Measurements from ENCODE around the gene NPDC1. TPM values are rescaled to one million over a fixed set of nuclear protein-coding genes. Genes with fewer than 3 reads are reported as not detected.

The NPDC1 gene
- polyA plus RNA-seq, 1 experiment: 8.9 TPM

GRCh38 chr9:137011907-137012675 is 33.9 kb downstream of the NPDC1 start:
- TF ChIP-seq CTCF (IDR thresholded peaks at IDR 0.05; ENCODE audit: low read depth, low read length): no peak
- POLR2A ChIA-PET: interaction anchor here (0.7 kb wide), 1 partner anchor 63 kb away, joined by 3 read pairs; no protein-coding TSS in a partner anchor
- Histone ChIP-seq H3K4me3 (ENCODE audit: low read depth, low read length) (no peak overlapping the region), H3K27ac (ENCODE audit: low read depth, low read length) (no peak overlapping the region), H3K9me3 (ENCODE audit: control insufficient read depth, insufficient read depth, low read length) (peaks cover 49% of the 10 kb centered on the region), H3K27me3 (ENCODE audit: control insufficient read depth, insufficient read depth, low read length) (no peaks in the 10 kb centered on the region)
- CTCF ChIA-PET: no interaction called here
- DNase-seq (ENCODE audit: low read depth, low spot score): no peak

DNA sequence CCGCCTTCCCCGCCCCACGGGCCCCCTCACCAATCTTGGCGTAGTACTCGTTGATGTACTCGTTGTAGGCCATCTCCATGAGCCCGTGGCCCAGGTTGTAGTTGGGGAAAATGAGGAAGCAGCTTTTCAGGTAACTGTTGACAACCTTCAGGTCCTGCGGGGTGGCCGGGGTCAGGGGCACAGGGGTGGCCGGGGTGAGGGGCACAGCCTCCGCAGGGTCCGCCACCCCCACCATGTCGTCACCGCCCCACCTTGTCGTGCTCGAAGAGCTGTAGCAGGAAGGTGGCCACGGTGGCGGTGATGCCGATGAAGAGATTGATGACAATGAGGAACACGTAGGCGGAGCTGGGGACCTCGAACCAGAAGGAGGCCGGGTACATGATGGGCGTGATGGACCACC is 34.8 kb downstream of the NPDC1 start:
- H3K27ac ChIP-seq (ENCODE audit: low read depth, low read length): no peak overlapping the region
- TF ChIP-seq CTCF (IDR thresholded peaks at IDR 0.05; ENCODE audit: low read depth, low read length): no peak
- POLR2A ChIA-PET: no interaction called here
- DNase-seq (ENCODE audit: low read depth, low spot score): no peak
- CTCF ChIA-PET: no interaction called here
- peaks cover 40% of the 10 kb centered on the region for H3K9me3 ChIP-seq (ENCODE audit: control insufficient read depth, insufficient read depth, low read length)
- H3K4me3 ChIP-seq (ENCODE audit: low read depth, low read length): no peak overlapping the region
- no peaks in the 10 kb centered on the region for H3K27me3 ChIP-seq (ENCODE audit: control insufficient read depth, insufficient read depth, low read length)

GRCh38 chr9:137009938-137010732 is 35.8 kb downstream of the NPDC1 start:
- no peak for TF ChIP-seq CTCF (IDR thresholded peaks at IDR 0.05; ENCODE audit: low read depth, low read length)
- Histone ChIP-seq H3K9me3 (ENCODE audit: control insufficient read depth, insufficient read depth, low read length) (peaks cover 39% of the 10 kb centered on the region; the same call in 1 of the 2 replicates), H3K4me3 (ENCODE audit: low read depth, low read length) (no peak overlapping the region), H3K27ac (ENCODE audit: low read depth, low read length) (no peak overlapping the region), H3K27me3 (ENCODE audit: control insufficient read depth, insufficient read depth, low read length) (no peaks in the 10 kb centered on the region)
- CTCF ChIA-PET: interaction anchor here (0.6 kb wide), 1 partner anchor 170 kb away, joined by 3 read pairs; no protein-coding TSS in a partner anchor
- no peak for DNase-seq (ENCODE audit: low read depth, low spot score)
- POLR2A ChIA-PET: no interaction called here

DNA sequence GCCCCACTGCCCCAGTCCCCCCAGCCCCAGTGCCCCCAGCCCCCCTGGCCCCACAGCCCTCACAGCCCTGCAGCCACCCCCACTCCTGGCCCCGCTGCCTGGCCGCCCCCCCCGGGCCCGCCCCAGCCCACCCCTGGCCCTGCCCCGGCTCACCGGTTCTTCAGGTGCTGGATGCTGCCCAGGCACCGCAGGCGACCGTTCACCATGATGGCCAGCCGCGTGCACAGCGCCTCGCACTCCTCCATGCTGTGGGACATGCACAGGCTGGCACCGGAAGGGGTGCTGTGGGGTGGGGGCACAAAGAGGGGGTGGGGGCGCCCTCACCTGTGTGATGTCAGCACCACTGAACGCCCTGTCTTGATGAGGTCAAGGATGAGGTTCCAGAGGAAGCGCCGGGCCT is 36.8 kb downstream of the NPDC1 start:
- CTCF ChIA-PET: no interaction called here
- Histone ChIP-seq H3K4me3 (ENCODE audit: low read depth, low read length) (no peak overlapping the region), H3K9me3 (ENCODE audit: control insufficient read depth, insufficient read depth, low read length) (peaks cover 30% of the 10 kb centered on the region; the same call in 1 of the 2 replicates), H3K27me3 (ENCODE audit: control insufficient read depth, insufficient read depth, low read length) (no peaks in the 10 kb centered on the region), H3K27ac (ENCODE audit: low read depth, low read length) (no peak overlapping the region)
- no peak for TF ChIP-seq CTCF (IDR thresholded peaks at IDR 0.05; ENCODE audit: low read depth, low read length)
- POLR2A ChIA-PET: no interaction called here
- DNase-seq (ENCODE audit: low read depth, low spot score): no peak

DNA sequence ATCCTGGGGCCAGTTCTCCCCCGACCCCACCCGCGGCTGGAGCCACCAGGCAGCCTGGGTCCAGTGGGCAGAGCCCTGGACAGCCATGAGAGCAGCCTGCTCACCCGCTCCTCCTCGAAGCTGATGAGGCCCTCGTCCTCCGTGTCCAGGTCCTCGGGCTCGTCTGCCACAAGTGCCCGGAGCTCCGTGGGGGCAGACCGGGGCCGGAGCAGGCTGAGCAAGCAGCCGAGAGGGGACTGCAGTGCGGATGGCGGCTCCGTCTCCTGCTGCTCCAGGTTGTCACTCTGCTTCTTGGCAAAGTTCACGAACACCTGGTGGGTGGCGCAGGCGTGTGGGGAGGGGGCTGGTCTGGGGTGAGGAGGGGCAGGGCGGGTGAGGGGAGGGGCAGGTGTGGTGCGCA is 37.7 kb downstream of the NPDC1 start:
- no peak for DNase-seq (ENCODE audit: low read depth, low spot score)
- no peak for TF ChIP-seq CTCF (IDR thresholded peaks at IDR 0.05; ENCODE audit: low read depth, low read length)
- no peak overlapping the region for H3K27ac ChIP-seq (ENCODE audit: low read depth, low read length)
- H3K27me3 ChIP-seq (ENCODE audit: control insufficient read depth, insufficient read depth, low read length): no peaks in the 10 kb centered on the region
- ChIA-PET POLR2A (no interaction called here), CTCF (interaction anchor here (1.1 kb wide), 1 partner anchor 41 kb away, joined by 3 read pairs; no protein-coding TSS in a partner anchor)
- H3K9me3 ChIP-seq (ENCODE audit: control insufficient read depth, insufficient read depth, low read length): peaks cover 21% of the 10 kb centered on the region; the same call in 1 of the 2 replicates
- no peak overlapping the region for H3K4me3 ChIP-seq (ENCODE audit: low read depth, low read length)
